Osteocyte (in vitro differentiated cells): Measurements from ENCODE around the gene PCSK2. TPM values are rescaled to one million over a fixed set of nuclear protein-coding genes. Genes with fewer than 3 reads are reported as not detected.

Experiments
- DNase-seq: peaks from one replicate; pipeline ENCODE4 v3.0.0; 2021; ENCODE audit warnings: mixed read lengths; ENCODE audit not compliant: unreplicated experiment; ENCODE audit errors: extremely low spot score
- H3K27ac Mint-ChIP-seq: one replicate; pipeline ENCODE4 v1.8.0; 2021; ENCODE audit warnings: mild to moderate bottlenecking, mixed read lengths; ENCODE audit not compliant: unreplicated experiment
- H3K27me3 Mint-ChIP-seq: one replicate; pipeline ENCODE4 v1.8.0; 2021; ENCODE audit warnings: mixed read lengths; ENCODE audit not compliant: unreplicated experiment
- H3K36me3 Mint-ChIP-seq: one replicate; pipeline ENCODE4 v1.8.0; 2021; ENCODE audit warnings: mixed read lengths; ENCODE audit not compliant: unreplicated experiment
- H3K4me1 Mint-ChIP-seq: one replicate; pipeline ENCODE4 v1.8.0; 2021; ENCODE audit warnings: mixed read lengths; ENCODE audit not compliant: unreplicated experiment
- H3K4me3 Mint-ChIP-seq: one replicate; pipeline ENCODE4 v1.8.0; 2021; ENCODE audit warnings: mild to moderate bottlenecking, moderate library complexity, mixed read lengths; ENCODE audit not compliant: unreplicated experiment
- H3K9me3 Mint-ChIP-seq: one replicate; pipeline ENCODE4 v1.8.0; 2021; ENCODE audit warnings: mixed read lengths; ENCODE audit not compliant: unreplicated experiment
- total RNA-seq: library from RNA; stranded (reverse); gene quantifications from 2 replicates; pipeline ENCODE4 v1.2.1, GENCODE V29; 2021
- TF ChIP-seq, protein P1 (sequence below): fragments of 200-600 bp; sonication (generic); IDR thresholded peaks from 2 replicates; pipeline ENCODE4 v1.5.0; 2021; ENCODE audit warnings: antibody characterized with exemption, mild to moderate bottlenecking, moderate library complexity

Gene PCSK2
- total RNA-seq, 1 donor from 2014 or later: not detected

- Mint-ChIP-seq H3K4me1 (no peaks in the 10 kb centered on the region), H3K4me3 (no peak overlapping the region), H3K27ac (no peak overlapping the region), H3K27me3 (no peaks in the 10 kb centered on the region), H3K36me3 (no peaks in the 10 kb centered on the region), H3K9me3 (no peaks in the 10 kb centered on the region)
- TF ChIP-seq, protein P1, sequence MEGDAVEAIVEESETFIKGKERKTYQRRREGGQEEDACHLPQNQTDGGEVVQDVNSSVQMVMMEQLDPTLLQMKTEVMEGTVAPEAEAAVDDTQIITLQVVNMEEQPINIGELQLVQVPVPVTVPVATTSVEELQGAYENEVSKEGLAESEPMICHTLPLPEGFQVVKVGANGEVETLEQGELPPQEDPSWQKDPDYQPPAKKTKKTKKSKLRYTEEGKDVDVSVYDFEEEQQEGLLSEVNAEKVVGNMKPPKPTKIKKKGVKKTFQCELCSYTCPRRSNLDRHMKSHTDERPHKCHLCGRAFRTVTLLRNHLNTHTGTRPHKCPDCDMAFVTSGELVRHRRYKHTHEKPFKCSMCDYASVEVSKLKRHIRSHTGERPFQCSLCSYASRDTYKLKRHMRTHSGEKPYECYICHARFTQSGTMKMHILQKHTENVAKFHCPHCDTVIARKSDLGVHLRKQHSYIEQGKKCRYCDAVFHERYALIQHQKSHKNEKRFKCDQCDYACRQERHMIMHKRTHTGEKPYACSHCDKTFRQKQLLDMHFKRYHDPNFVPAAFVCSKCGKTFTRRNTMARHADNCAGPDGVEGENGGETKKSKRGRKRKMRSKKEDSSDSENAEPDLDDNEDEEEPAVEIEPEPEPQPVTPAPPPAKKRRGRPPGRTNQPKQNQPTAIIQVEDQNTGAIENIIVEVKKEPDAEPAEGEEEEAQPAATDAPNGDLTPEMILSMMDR: no peak
- DNase-seq: no peak
Measured at GRCh38 chr20:17298171-17298570, 71.3 kb downstream of the PCSK2 start.

DNA sequence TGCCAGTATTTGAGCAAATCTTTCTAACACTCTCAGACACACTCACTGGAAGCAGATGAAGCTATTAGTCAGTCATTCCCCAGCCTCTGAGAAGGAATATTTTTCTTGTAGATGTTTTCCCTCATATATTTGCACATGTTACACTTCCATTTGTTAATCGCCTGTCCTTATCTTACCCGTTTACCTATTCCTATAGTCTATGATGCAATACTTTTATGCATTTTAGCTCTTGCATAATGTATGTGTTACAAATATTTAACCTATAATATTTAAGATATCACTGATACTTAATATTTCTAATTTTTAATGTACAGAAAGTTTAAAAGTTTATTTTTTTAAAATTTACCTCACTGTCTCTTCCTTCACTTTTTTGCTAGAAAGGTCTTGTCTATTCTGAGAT, 71.9 kb downstream of the PCSK2 start:
- H3K27me3 Mint-ChIP-seq: no peaks in the 10 kb centered on the region
- no peaks in the 10 kb centered on the region for H3K9me3 Mint-ChIP-seq
- no peak overlapping the region for H3K27ac Mint-ChIP-seq
- no peaks in the 10 kb centered on the region for H3K36me3 Mint-ChIP-seq
- H3K4me3 Mint-ChIP-seq: no peak overlapping the region
- no peaks in the 10 kb centered on the region for H3K4me1 Mint-ChIP-seq
- no peak for DNase-seq
- TF ChIP-seq, protein P1: no peak

GRCh38 chr20:17300113-17300512, 73.3 kb downstream of the PCSK2 start:
- TF ChIP-seq, protein P1: no peak
- Mint-ChIP-seq H3K27ac (no peak overlapping the region), H3K4me3 (no peak overlapping the region), H3K27me3 (no peaks in the 10 kb centered on the region), H3K36me3 (no peaks in the 10 kb centered on the region), H3K9me3 (no peaks in the 10 kb centered on the region), H3K4me1 (no peaks in the 10 kb centered on the region)
- DNase-seq: no peak

- TF ChIP-seq, protein P1: no peak
- Mint-ChIP-seq H3K36me3 (no peaks in the 10 kb centered on the region), H3K27ac (no peak overlapping the region), H3K9me3 (no peaks in the 10 kb centered on the region), H3K4me1 (no peaks in the 10 kb centered on the region), H3K4me3 (no peak overlapping the region), H3K27me3 (no peaks in the 10 kb centered on the region)
- DNase-seq: no peak
Measured at GRCh38 chr20:17304774-17305173, 77.9 kb downstream of the PCSK2 start.

GRCh38 chr20:17306427-17306826, 79.6 kb downstream of the PCSK2 start:
- DNase-seq: no peak
- Mint-ChIP-seq H3K27me3 (no peaks in the 10 kb centered on the region), H3K4me1 (no peaks in the 10 kb centered on the region), H3K9me3 (no peaks in the 10 kb centered on the region), H3K4me3 (no peak overlapping the region), H3K36me3 (no peaks in the 10 kb centered on the region), H3K27ac (no peak overlapping the region)
- TF ChIP-seq, protein P1: no peak
